A673 (cell line): Measurements from ENCODE around the gene NLRP9.

Source experiments
- EZH2 ChIP-seq: fragments of 200-600 bp; sonication (generic); IDR thresholded peaks from 2 replicates; pipeline ENCODE4 v1.6.1; 2017; ENCODE audit warnings: borderline replicate concordance, low read depth, mild to moderate bottlenecking, mixed read lengths, antibody characterized with exemption, low read length; ENCODE audit not compliant: poor library complexity, severe bottlenecking
- TF ChIP-seq, protein P1 (sequence below): fragments of 300-800, 200-600 bp; sonication (generic); conservative IDR thresholded peaks from 2 replicates; pipeline ENCODE4 v1.5.1; 2017; ENCODE audit warnings: low read depth, mild to moderate bottlenecking, antibody characterized with exemption, low read length, moderate library complexity, mixed read lengths

DNA sequence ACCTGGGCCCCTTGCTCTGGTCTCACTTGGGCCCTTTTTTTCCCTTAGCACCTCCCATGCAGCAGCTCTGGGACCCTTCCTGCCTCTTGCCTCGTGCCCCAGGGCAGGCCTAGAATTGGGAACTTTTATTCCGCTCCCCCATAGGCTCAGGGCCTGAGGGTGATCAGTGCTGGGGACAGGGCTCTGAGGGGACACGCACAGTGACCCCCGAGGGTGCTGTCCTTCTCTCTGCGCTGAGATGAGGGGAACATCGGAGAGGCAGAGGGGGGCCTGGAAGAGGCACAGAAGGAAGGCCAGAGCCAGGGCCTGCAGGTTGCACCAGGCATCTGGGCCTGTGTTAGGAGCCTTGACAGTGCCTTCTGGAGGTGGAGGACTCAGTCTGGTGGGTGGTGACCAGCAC, 52.4 kb downstream of the NLRP9 start:
- TF ChIP-seq, protein P1, sequence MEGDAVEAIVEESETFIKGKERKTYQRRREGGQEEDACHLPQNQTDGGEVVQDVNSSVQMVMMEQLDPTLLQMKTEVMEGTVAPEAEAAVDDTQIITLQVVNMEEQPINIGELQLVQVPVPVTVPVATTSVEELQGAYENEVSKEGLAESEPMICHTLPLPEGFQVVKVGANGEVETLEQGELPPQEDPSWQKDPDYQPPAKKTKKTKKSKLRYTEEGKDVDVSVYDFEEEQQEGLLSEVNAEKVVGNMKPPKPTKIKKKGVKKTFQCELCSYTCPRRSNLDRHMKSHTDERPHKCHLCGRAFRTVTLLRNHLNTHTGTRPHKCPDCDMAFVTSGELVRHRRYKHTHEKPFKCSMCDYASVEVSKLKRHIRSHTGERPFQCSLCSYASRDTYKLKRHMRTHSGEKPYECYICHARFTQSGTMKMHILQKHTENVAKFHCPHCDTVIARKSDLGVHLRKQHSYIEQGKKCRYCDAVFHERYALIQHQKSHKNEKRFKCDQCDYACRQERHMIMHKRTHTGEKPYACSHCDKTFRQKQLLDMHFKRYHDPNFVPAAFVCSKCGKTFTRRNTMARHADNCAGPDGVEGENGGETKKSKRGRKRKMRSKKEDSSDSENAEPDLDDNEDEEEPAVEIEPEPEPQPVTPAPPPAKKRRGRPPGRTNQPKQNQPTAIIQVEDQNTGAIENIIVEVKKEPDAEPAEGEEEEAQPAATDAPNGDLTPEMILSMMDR: no peak
- TF ChIP-seq EZH2: no peak
